ENCODE data around the gene TKTL2.

Gene TKTL2

DNA sequence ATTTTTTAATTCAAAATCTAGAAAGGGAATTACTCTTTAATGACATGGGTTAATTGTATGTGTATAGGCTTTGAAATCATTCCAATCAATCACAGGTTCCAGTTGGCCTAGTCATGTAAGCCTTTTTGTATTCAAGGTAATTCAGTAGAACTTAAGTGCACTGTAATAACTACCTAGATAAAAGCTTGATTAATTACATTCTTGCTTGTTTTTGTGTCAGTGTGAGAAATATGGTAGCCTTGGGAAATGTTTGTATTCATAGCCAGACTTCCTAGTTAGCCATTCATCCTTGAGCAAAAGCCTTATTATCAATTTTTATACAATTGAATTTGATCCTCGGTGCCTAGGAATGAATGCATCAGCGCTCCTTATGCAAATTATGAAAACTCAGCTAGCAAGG, 33.5 kb downstream of the TKTL2 start:
- DNase-seq: no peak

Measured in suppressor macrophage treated with lipopolysaccharide for 4 hours (primary cell).